GM12878 (cell line): ENCODE measurements around the gene VEPH1. TPM values are rescaled to one million over a fixed set of nuclear protein-coding genes. Genes with fewer than 3 reads are reported as not detected.

Source experiments
- ATAC-seq: fragments of 200-7000 bp; cut with Tn5 transposase; 3 replicates; pipeline ENCODE4 v1.9.1; 2020; ENCODE audit warnings: mild to moderate bottlenecking, moderate library complexity
- BruUV-seq: library from RNA; stranded (reverse); fragments of 400-500 nt; replicated peaks from 2 replicates; lab custom pipeline; 2021; lab: Mats Ljungman, UMichigan
- CTCF ChIA-PET: fragments of 300-600 bp; sonication (Branson Sonifier 250); formaldehyde crosslinking; extraction: SDS; loops from one replicate; lab custom pipeline; 2021; ENCODE audit warnings: inconsistent platforms; lab: Yijun Ruan, JAX
- POLR2A ChIA-PET: fragments of 350-600 bp; formaldehyde crosslinking; extraction: SDS; loops from one replicate; lab custom pipeline; 2021; ENCODE audit warnings: inconsistent platforms; lab: Charles Lee
- RAD21 ChIA-PET: fragments of 300-600 bp; sonication (Branson Sonifier 250); formaldehyde crosslinking; loops from one replicate; lab custom pipeline; 2023; ENCODE audit warnings: antibody characterized with exemption; ENCODE audit not compliant: unreplicated experiment; lab: Charles Lee
- SMC1A ChIA-PET: fragments of 300-600 bp; sonication (Branson Sonifier 250); formaldehyde crosslinking; loops from one replicate; lab custom pipeline; 2023; ENCODE audit not compliant: unreplicated experiment, uncharacterized antibody; lab: Charles Lee
- DNase-seq: peaks from one replicate; pipeline ENCODE4 v3.0.0-alpha.2; 2011; ENCODE audit warnings: low read depth, low spot score
- FAIRE-seq: peaks from 3 replicates; lab custom pipeline; 2011; peaks lifted over from hg19 to GRCh38; lab: Jason Lieb, UNC
- H2AFZ ChIP-seq: 2 replicates; pipeline ENCODE4 v1.6.0; 2011; ENCODE audit warnings: low read depth, low read length, control low read depth; ENCODE audit not compliant: control insufficient read depth
- H3K27ac ChIP-seq: 2 replicates; pipeline ENCODE4 v1.5.1; 2011; ENCODE audit warnings: control low read depth; ENCODE audit not compliant: control insufficient read depth, insufficient read depth
- H3K27me3 ChIP-seq, 2 experiments: replicated peaks in 1 of 2; 2 replicates each; pipeline versions ENCODE4 v1.6.0 to v1.6.1; 2011; ENCODE audit warnings: low read length in 1 of 2; ENCODE audit not compliant: control insufficient read depth in 2 of 2, insufficient read depth in 2 of 2
- H3K36me3 ChIP-seq, 2 experiments: 2 replicates each; pipeline ENCODE4 v1.5.1; 2011; ENCODE audit warnings: low read length in 1 of 2; ENCODE audit not compliant: control insufficient read depth in 2 of 2, insufficient read depth in 2 of 2
- H3K4me1 ChIP-seq: 2 replicates; pipeline ENCODE4 v1.6.1; 2011; ENCODE audit warnings: mild to moderate bottlenecking, low read length, moderate library complexity, mixed read lengths; ENCODE audit not compliant: control insufficient read depth, insufficient read depth
- H3K4me2 ChIP-seq: 2 replicates; pipeline ENCODE4 v1.6.0; 2011; ENCODE audit warnings: control low read depth; ENCODE audit not compliant: control insufficient read depth, insufficient read depth
- H3K4me3 ChIP-seq: fragments of 200-600 bp; sonication (generic); 2 replicates; pipeline ENCODE4 v1.5.1; 2016
- H3K79me2 ChIP-seq: 2 replicates; pipeline ENCODE4 v1.6.0; 2011; ENCODE audit warnings: low read length; ENCODE audit not compliant: control insufficient read depth, insufficient read depth
- H3K9ac ChIP-seq: 2 replicates; pipeline ENCODE4 v1.8.0; 2011; ENCODE audit warnings: low read length, control low read depth, mixed read lengths; ENCODE audit not compliant: control insufficient read depth, insufficient read depth
- H3K9me3 ChIP-seq: replicated peaks from 3 replicates; pipeline ENCODE4 v1.5.1; 2011; ENCODE audit warnings: mild to moderate bottlenecking, low read length; ENCODE audit not compliant: control insufficient read depth, insufficient read depth
- H4K20me1 ChIP-seq: 2 replicates; pipeline ENCODE4 v1.6.0; 2011; ENCODE audit not compliant: control insufficient read depth, insufficient read depth
- ATF3 ChIP-seq: IDR thresholded peaks from 2 replicates; pipeline ENCODE4 v1.6.1; 2011; ENCODE audit warnings: low read depth, mild to moderate bottlenecking, low read length, moderate library complexity, borderline replicate concordance; ENCODE audit errors: extremely low read depth
- ATF7 ChIP-seq: fragments of 450-650 bp; IDR thresholded peaks from 2 replicates; pipeline ENCODE4 v1.6.1; 2016; ENCODE audit warnings: low read depth, mild to moderate bottlenecking
- BHLHE40 ChIP-seq, 2 experiments: fragments of 450-650 bp in 1 of 2; IDR thresholded peaks; 2 replicates each; pipeline ENCODE4 v1.6.1; 2011 to 2017; ENCODE audit warnings: low read depth in 2 of 2, borderline replicate concordance in 1 of 2, improper control_type of control experiment in 1 of 2, low read length in 1 of 2, mild to moderate bottlenecking in 1 of 2
- CBX5 ChIP-seq: sonication (generic); IDR thresholded peaks from 2 replicates; pipeline ENCODE4 v1.6.1; 2016; ENCODE audit warnings: low read depth, moderate library complexity, mild to moderate bottlenecking, inconsistent platforms
- EED ChIP-seq: sonication (generic); IDR thresholded peaks from 2 replicates; pipeline ENCODE4 v1.6.1; 2016; ENCODE audit warnings: antibody characterized with exemption, low read depth
- GABPA ChIP-seq: IDR thresholded peaks from 2 replicates; pipeline ENCODE4 v1.6.1; 2014; ENCODE audit warnings: antibody characterized with exemption, low read depth, mild to moderate bottlenecking, inconsistent platforms
- IKZF1 ChIP-seq: fragments of 450-650 bp; conservative IDR thresholded peaks from 2 replicates; pipeline ENCODE4 v1.6.1; 2017; ENCODE audit warnings: antibody characterized with exemption, mild to moderate bottlenecking
- KAT2A ChIP-seq: conservative IDR thresholded peaks from 2 replicates; pipeline ENCODE4 v1.6.1; 2011; ENCODE audit warnings: low read depth, low read length; ENCODE audit not compliant: control insufficient read depth
- LARP7 ChIP-seq: fragments of 450-650 bp; IDR thresholded peaks from 2 replicates; pipeline ENCODE4 v1.6.1; 2017; ENCODE audit warnings: mild to moderate bottlenecking
- NFYB ChIP-seq: IDR thresholded peaks from 2 replicates; pipeline ENCODE4 v1.6.1; 2011; ENCODE audit warnings: low read depth, mild to moderate bottlenecking, low read length, improper control_type of control experiment, moderate library complexity; ENCODE audit not compliant: insufficient read depth
- PAX8 ChIP-seq: fragments of 450-650 bp; IDR thresholded peaks from 2 replicates; pipeline ENCODE4 v1.6.1; 2017; ENCODE audit warnings: mild to moderate bottlenecking, moderate library complexity
- POLR2AphosphoS2 ChIP-seq: IDR thresholded peaks from 2 replicates; pipeline ENCODE4 v1.6.1; 2011; ENCODE audit warnings: low read depth, mild to moderate bottlenecking, low read length, improper control_type of control experiment, moderate library complexity
- RBBP5 ChIP-seq: fragments of 200-600 bp; sonication (generic); conservative IDR thresholded peaks from 2 replicates; pipeline ENCODE4 v1.6.1; 2016
- SREBF1 ChIP-seq: IDR thresholded peaks from 2 replicates; pipeline ENCODE4 v1.6.1; 2012; ENCODE audit warnings: mild to moderate bottlenecking, low read length
- STAT3 ChIP-seq: IDR thresholded peaks from 2 replicates; pipeline ENCODE4 v1.6.1; 2011; ENCODE audit warnings: low read depth, low read length, improper control_type of control experiment
- TCF12 ChIP-seq: IDR thresholded peaks from 2 replicates; pipeline ENCODE4 v1.6.1; 2011; ENCODE audit warnings: low read depth, mild to moderate bottlenecking, low read length
- WRNIP1 ChIP-seq: IDR thresholded peaks from 2 replicates; pipeline ENCODE4 v1.6.1; 2011; ENCODE audit warnings: low read depth, low read length, improper control_type of control experiment, borderline replicate concordance
- ZBED1 ChIP-seq: IDR thresholded peaks from 2 replicates; pipeline ENCODE4 v1.6.1; 2016; ENCODE audit warnings: borderline replicate concordance
- ZNF384 ChIP-seq: IDR thresholded peaks from 2 replicates; pipeline ENCODE4 v1.6.1; 2012; ENCODE audit warnings: low read depth, mild to moderate bottlenecking, low read length, improper control_type of control experiment, borderline replicate concordance
- WGBS: methylation state at CpG from one replicate; pipeline ENCODE4 v1.1.6; 2016; ENCODE audit warnings: low lambda C conversion rate; ENCODE audit not compliant: insufficient replicate concordance, insufficient coverage; ENCODE audit errors: missing lambda C conversion rate; 5-methylcytosine and 5-hydroxymethylcytosine counted together
- in situ Hi-C: fragments of 300-500 bp; cut with MboI; formaldehyde crosslinking; loops from 9 replicates; pipeline ENCODE4 v1.14.3; 2018; ENCODE audit warnings: mixed read lengths
- intact Hi-C: fragments of 100-400 bp; cut with micrococcal nuclease; formaldehyde crosslinking; loops from one replicate; pipeline ENCODE4 v1.14.2; 2022; ENCODE audit not compliant: unreplicated experiment
- polyA plus RNA-seq, 11 experiments: library from polyadenylated mRNA; depleted of rRNA in 4 of 11; unstranded in 6 of 11; stranded (reverse) in 5 of 11; fragments of >200 nt; fragmentation: Nextera tagmentation in 4 of 11; fragmentation: Illumina TruSeq in 1 of 11; extraction: Ambion mirVana in 4 of 11; extraction: Trizol in 1 of 11; gene quantifications; 1 replicate in 1 of 11; 2 replicates in 10 of 11; pipeline versions ENCODE4 v1.2.1 to v1.2.3, GENCODE V29; 2011 to 2016; ENCODE audit warnings: inconsistent platforms in 2 of 11, missing spikeins in 2 of 11, low read depth in 1 of 11
- total RNA-seq, 4 experiments: library from RNA; depleted of rRNA in 3 of 4; stranded (reverse); fragments of >200 nt in 3 of 4; fragmentation: Illumina TruSeq in 1 of 4; extraction: Trizol in 1 of 4; gene quantifications; 2 replicates each; pipeline versions ENCODE4 v1.2.1 to v1.2.3, GENCODE V29; 2013 to 2021

Gene VEPH1
- total and polyA plus RNA-seq, 10 of the 15 experiments (the other 5 are each of a cell fraction or from before 2014, with no cell fraction given), result 0.04 to 0.26 (median 0.17) TPM; not detected in 7

- BruUV-seq, result no TSS peak
- H3K4me3 ChIP-seq, result no peak overlapping the region
- no peaks in the 10 kb centered on the region for H3K9me3 ChIP-seq
- no peak for DNase-seq
- 0 out of 3 replicates have a peak, but pooled peaks have one; percentile 15 for ATAC-seq
- no peak for TF ChIP-seq STAT3
- TF ChIP-seq NFYB, result 0 out of 2 replicates have a peak, but pooled peaks have one; percentile 32
- TF ChIP-seq, all 136 proteins: peak for 1
- no peaks in the 10 kb centered on the region for H3K27me3 ChIP-seq
- no peak overlapping the region for H3K27ac ChIP-seq
- no peak overlapping the region for H3K9ac ChIP-seq
- no peak overlapping the region for H2AFZ ChIP-seq
- intact Hi-C loops, result no loop called here
- in situ Hi-C loops, result no loop called here
- ChIA-PET POLR2A (no interaction called here), SMC1A (interaction anchor here (0.7 kb wide), 1 partner anchor 807 kb away, joined by 3 read pairs; no protein-coding TSS in a partner anchor), CTCF (no interaction called here), RAD21 (no interaction called here)
- no peaks in the 10 kb centered on the region for H3K36me3 ChIP-seq
- no peaks in the 10 kb centered on the region for H4K20me1 ChIP-seq
- H3K4me1 ChIP-seq, result no peaks in the 10 kb centered on the region
- H3K79me2 ChIP-seq, result no peaks in the 10 kb centered on the region
- no peak for FAIRE-seq
- H3K4me2 ChIP-seq, result no peak overlapping the region
These were observed 15.1 kb downstream of the VEPH1 start for GRCh38 chr3:157488144-157488543.

- SMC1A ChIA-PET, result interaction anchor here (0.6 kb wide), 1 partner anchor 12 kb away, joined by 3 read pairs; no protein-coding TSS in a partner anchor
- no peaks in the 10 kb centered on the region for H3K9me3 ChIP-seq
- TF ChIP-seq RBBP5, result no peak
- TF ChIP-seq WRNIP1, result no peak
- TF ChIP-seq EED, result no peak
- TF ChIP-seq BHLHE40 (IDR thresholded peaks at IDR 0.05; ENCODE audit: borderline replicate concordance in 1 of 2, low read depth in 2 of 2, low read length in 1 of 2), result no peak
- TF ChIP-seq TCF12, result no peak
- no peak for TF ChIP-seq ZNF384
- TF ChIP-seq SREBF1, result no peak
- TF ChIP-seq IKZF1, result no peak
- TF ChIP-seq KAT2A, result no peak
- no peak for TF ChIP-seq LARP7
- no peak for TF ChIP-seq ATF7
- TF ChIP-seq ATF3, result no peak
- TF ChIP-seq CBX5, result no peak
- TF ChIP-seq ZBED1, result no peak
- no peak for TF ChIP-seq PAX8
- TF ChIP-seq GABPA, result no peak
- no peak for TF ChIP-seq POLR2AphosphoS2
- no peaks in the 10 kb centered on the region for H4K20me1 ChIP-seq
- intact Hi-C loops, result no loop called here
- FAIRE-seq (no peak), ATAC-seq (no peak), DNase-seq (no peak)
- BruUV-seq, result no TSS peak
- no peaks in the 10 kb centered on the region for H3K27me3 ChIP-seq
- no peak overlapping the region for H3K27ac ChIP-seq
- H3K79me2 ChIP-seq, result no peaks in the 10 kb centered on the region
- CTCF ChIA-PET, result no interaction called here
- no peaks in the 10 kb centered on the region for H3K4me1 ChIP-seq
- no peak overlapping the region for H3K4me2 ChIP-seq
- H3K4me3 ChIP-seq, result no peak overlapping the region
- POLR2A ChIA-PET, result no interaction called here
- H3K36me3 ChIP-seq, result no peaks in the 10 kb centered on the region
- RAD21 ChIA-PET, result no interaction called here
- 21% methylated on average over 1 of the region's 1 CpG for WGBS
- in situ Hi-C loops, result no loop called here
- no peak overlapping the region for H2AFZ ChIP-seq
- no peak overlapping the region for H3K9ac ChIP-seq
These were observed 15.9 kb downstream of the VEPH1 start for GRCh38 chr3:157487339-157487738.
